GM06990 (cell line): ENCODE data around the gene PTGER3.

Experiments used
- DNase-seq: peaks from one replicate; pipeline ENCODE4 v3.0.0-alpha.2; 2011; ENCODE audit not compliant: insufficient read length; ENCODE audit errors: extremely low read depth
- H3K27me3 ChIP-seq: replicated peaks from 2 replicates; pipeline ENCODE4 v1.6.0; 2011; ENCODE audit warnings: low read length; ENCODE audit not compliant: control insufficient read depth, insufficient read depth
- H3K36me3 ChIP-seq: 2 replicates; pipeline ENCODE4 v1.5.1; 2011; ENCODE audit warnings: low read length; ENCODE audit not compliant: control insufficient read depth, insufficient read depth
- H3K4me3 ChIP-seq: replicated peaks from 2 replicates; pipeline ENCODE4 v1.5.1; 2011; ENCODE audit warnings: low read depth, mild to moderate bottlenecking, control low read depth, low read length
- CTCF ChIP-seq: IDR thresholded peaks from 2 replicates; pipeline ENCODE4 v1.5.1; 2011; ENCODE audit warnings: low read length, control low read depth, mild to moderate bottlenecking, inconsistent platforms; ENCODE audit not compliant: insufficient read depth, poor library complexity, severe bottlenecking

PTGER3 gene

GRCh38 chr1:71041806-71042205 lies 5.8 kb downstream of the PTGER3 start:
- H3K27me3 ChIP-seq, result no peaks in the 10 kb centered on the region
- no peaks in the 10 kb centered on the region for H3K36me3 ChIP-seq
- no peak for TF ChIP-seq CTCF
- no peak for DNase-seq
- H3K4me3 ChIP-seq, result no peak overlapping the region

- Histone ChIP-seq H3K27me3 (no peaks in the 10 kb centered on the region), H3K4me3 (no peak overlapping the region), H3K36me3 (no peaks in the 10 kb centered on the region)
- no peak for TF ChIP-seq CTCF
- DNase-seq, result no peak
Observed at GRCh38 chr1:71039661-71040262, 7.9 kb downstream of the PTGER3 start.

GRCh38 chr1:71038942-71039341 lies 8.7 kb downstream of the PTGER3 start:
- no peak for TF ChIP-seq CTCF
- no peak overlapping the region for H3K4me3 ChIP-seq
- no peaks in the 10 kb centered on the region for H3K36me3 ChIP-seq
- H3K27me3 ChIP-seq, result no peaks in the 10 kb centered on the region
- DNase-seq, result no peak

GRCh38 chr1:71037829-71038620 lies 9.6 kb downstream of the PTGER3 start:
- no peaks in the 10 kb centered on the region for H3K27me3 ChIP-seq
- no peak for TF ChIP-seq CTCF
- no peak overlapping the region for H3K4me3 ChIP-seq
- DNase-seq, result no peak
- H3K36me3 ChIP-seq, result no peaks in the 10 kb centered on the region

GRCh38 chr1:71037066-71037465 lies 10.6 kb downstream of the PTGER3 start:
- Histone ChIP-seq H3K27me3 (no peaks in the 10 kb centered on the region), H3K4me3 (no peak overlapping the region), H3K36me3 (no peaks in the 10 kb centered on the region)
- TF ChIP-seq CTCF, result no peak
- DNase-seq, result no peak
